ENCODE measurements around the gene TICRR.

- TF ChIP-seq CTCF (IDR thresholded peaks at IDR 0.05): no peak
- no peak for TF ChIP-seq TCF7L2 (IDR thresholded peaks at IDR 0.05; ENCODE audit: low read depth, low read length)
- TF ChIP-seq POLR2AphosphoS5 (IDR thresholded peaks at IDR 0.05; ENCODE audit: low read depth, low read length): no peak
- no peak for TF ChIP-seq REST (IDR thresholded peaks at IDR 0.05; ENCODE audit: insufficient read depth in 1 of 2, low read depth in 2 of 2, low read length in 1 of 2)
Observed at GRCh38 chr15:89551550-89551949, 23.7 kb upstream of the TICRR start.
